HEK293T (cell line): ENCODE measurements around the gene CDH13.

Experiments used
- CTCF ChIA-PET: fragments of 350-600 bp; formaldehyde crosslinking; extraction: SDS; loops from one replicate; lab custom pipeline; 2021; ENCODE audit warnings: antibody characterized with exemption, inconsistent platforms; lab: Yijun Ruan, JAX
- POLR2A ChIA-PET: fragments of 350-600 bp; formaldehyde crosslinking; extraction: SDS; loops from one replicate; lab custom pipeline; 2020; ENCODE audit warnings: antibody characterized with exemption, inconsistent platforms; lab: Yijun Ruan, JAX
- DNase-seq: peaks from one replicate; pipeline ENCODE4 v3.0.0; 2012; ENCODE audit warnings: mixed read lengths; ENCODE audit errors: extremely low spot score
- ARNT ChIP-seq: fragments of 450-650 bp; IDR thresholded peaks from 2 replicates; pipeline ENCODE4 v1.6.1; 2017; ENCODE audit warnings: mild to moderate bottlenecking
- BHLHE40 ChIP-seq: fragments of 450-650 bp; IDR thresholded peaks from 2 replicates; pipeline ENCODE4 v1.6.1; 2016; ENCODE audit warnings: mild to moderate bottlenecking, moderate library complexity, borderline replicate concordance
- CTBP1 ChIP-seq: fragments of 450-650 bp; IDR thresholded peaks from 2 replicates; pipeline ENCODE4 v1.6.1; 2016; ENCODE audit warnings: borderline replicate concordance
- ELF4 ChIP-seq: fragments of 450-650 bp; IDR thresholded peaks from 2 replicates; pipeline ENCODE4 v1.6.1; 2017; ENCODE audit warnings: antibody characterized with exemption
- FOXA1 ChIP-seq: fragments of 450-650 bp; IDR thresholded peaks from 2 replicates; pipeline ENCODE4 v1.6.1; 2016; ENCODE audit warnings: mild to moderate bottlenecking
- FOXK2 ChIP-seq: fragments of 450-650 bp; IDR thresholded peaks from 2 replicates; pipeline ENCODE4 v1.6.1; 2016; ENCODE audit warnings: mild to moderate bottlenecking
- FOXM1 ChIP-seq: fragments of 450-650 bp; IDR thresholded peaks from 2 replicates; pipeline ENCODE4 v1.6.1; 2017; ENCODE audit warnings: mild to moderate bottlenecking, borderline replicate concordance
- HDGF ChIP-seq: fragments of 450-650 bp; IDR thresholded peaks from 2 replicates; pipeline ENCODE4 v1.6.1; 2017; ENCODE audit warnings: antibody characterized with exemption, borderline replicate concordance
- L3MBTL2 ChIP-seq: fragments of 450-650 bp; conservative IDR thresholded peaks from 2 replicates; pipeline ENCODE4 v1.6.1; 2016; ENCODE audit warnings: mild to moderate bottlenecking
- LEF1 ChIP-seq: fragments of 450-650 bp; IDR thresholded peaks from 2 replicates; pipeline ENCODE4 v1.6.1; 2017; ENCODE audit warnings: mild to moderate bottlenecking, borderline replicate concordance
- NFRKB ChIP-seq: fragments of 450-650 bp; IDR thresholded peaks from 2 replicates; pipeline ENCODE4 v1.6.1; 2016; ENCODE audit warnings: mild to moderate bottlenecking, moderate library complexity
- PKNOX1 ChIP-seq: fragments of 450-650 bp; IDR thresholded peaks from 2 replicates; pipeline ENCODE4 v1.6.1; 2016
- SP1 ChIP-seq: fragments of 450-650 bp; IDR thresholded peaks from 2 replicates; pipeline ENCODE4 v1.6.1; 2017
- SUZ12 ChIP-seq: fragments of 450-650 bp; IDR thresholded peaks from 2 replicates; pipeline ENCODE4 v1.6.1; 2016; ENCODE audit warnings: mild to moderate bottlenecking
- TARDBP ChIP-seq: fragments of 450-650 bp; IDR thresholded peaks from 2 replicates; pipeline ENCODE4 v1.6.1; 2016
- ZNF384 ChIP-seq: fragments of 450-650 bp; IDR thresholded peaks from 2 replicates; pipeline ENCODE4 v1.6.1; 2016

Gene CDH13

GRCh38 chr16:83269048-83269447, 642.3 kb downstream of the CDH13 start:
- TF ChIP-seq NFRKB (no peak), PKNOX1 (no peak), L3MBTL2 (no peak), BHLHE40 (no peak), ARNT (no peak), LEF1 (no peak), CTBP1 (no peak), HDGF (no peak), SUZ12 (no peak), ZNF384 (no peak), ELF4 (no peak), FOXA1 (no peak), FOXK2 (no peak), TARDBP (no peak), FOXM1 (no peak), SP1 (no peak)
- ChIA-PET POLR2A (no interaction called here), CTCF (no interaction called here)
- no peak for DNase-seq

- no peak for DNase-seq
- POLR2A ChIA-PET = no interaction called here
- CTCF ChIA-PET = no interaction called here
- no peak for TF ChIP-seq LEF1
- TF ChIP-seq ARNT = no peak
- no peak for TF ChIP-seq FOXK2
Measured at GRCh38 chr16:83269541-83269940, 642.8 kb downstream of the CDH13 start.

GRCh38 chr16:83270061-83270460, 643.3 kb downstream of the CDH13 start:
- ChIA-PET POLR2A (no interaction called here), CTCF (no interaction called here)
- TF ChIP-seq BHLHE40 (no peak), TARDBP (no peak), HDGF (no peak), ZNF384 (no peak), ELF4 (no peak), LEF1 (no peak), ARNT (no peak), NFRKB (no peak)
- no peak for DNase-seq

GRCh38 chr16:83270640-83271039, 643.9 kb downstream of the CDH13 start:
- POLR2A ChIA-PET = no interaction called here
- CTCF ChIA-PET = no interaction called here
- no peak for TF ChIP-seq NFRKB
- TF ChIP-seq PKNOX1 = no peak
- no peak for TF ChIP-seq FOXK2
- no peak for TF ChIP-seq SUZ12
- no peak for TF ChIP-seq LEF1
- TF ChIP-seq FOXM1 = no peak
- TF ChIP-seq TARDBP = no peak
- TF ChIP-seq L3MBTL2 = no peak
- no peak for TF ChIP-seq SP1
- TF ChIP-seq CTBP1 = no peak
- no peak for TF ChIP-seq BHLHE40
- no peak for TF ChIP-seq FOXA1
- no peak for TF ChIP-seq ELF4
- no peak for TF ChIP-seq ARNT
- no peak for TF ChIP-seq HDGF
- TF ChIP-seq ZNF384 = no peak
- DNase-seq = no peak

GRCh38 chr16:83271123-83271522, 644.4 kb downstream of the CDH13 start:
- ChIA-PET POLR2A (no interaction called here), CTCF (no interaction called here)
- TF ChIP-seq BHLHE40 = no peak
- no peak for TF ChIP-seq SP1
- no peak for TF ChIP-seq ZNF384
- TF ChIP-seq L3MBTL2 = no peak
- TF ChIP-seq HDGF = no peak
- no peak for TF ChIP-seq PKNOX1
- no peak for TF ChIP-seq ELF4
- TF ChIP-seq LEF1 = no peak
- no peak for TF ChIP-seq FOXK2
- TF ChIP-seq FOXA1 = no peak
- no peak for TF ChIP-seq TARDBP
- TF ChIP-seq ARNT = no peak
- TF ChIP-seq NFRKB = no peak
- no peak for DNase-seq

GRCh38 chr16:83271970-83272575, 645.3 kb downstream of the CDH13 start:
- DNase-seq = no peak
- CTCF ChIA-PET = no interaction called here
- POLR2A ChIA-PET = no interaction called here
- TF ChIP-seq PKNOX1 (no peak), SUZ12 (no peak), FOXK2 (no peak), HDGF (no peak), FOXM1 (no peak), L3MBTL2 (no peak), LEF1 (no peak), ELF4 (no peak)
